ENCODE measurements around the gene STMN3.

DNA sequence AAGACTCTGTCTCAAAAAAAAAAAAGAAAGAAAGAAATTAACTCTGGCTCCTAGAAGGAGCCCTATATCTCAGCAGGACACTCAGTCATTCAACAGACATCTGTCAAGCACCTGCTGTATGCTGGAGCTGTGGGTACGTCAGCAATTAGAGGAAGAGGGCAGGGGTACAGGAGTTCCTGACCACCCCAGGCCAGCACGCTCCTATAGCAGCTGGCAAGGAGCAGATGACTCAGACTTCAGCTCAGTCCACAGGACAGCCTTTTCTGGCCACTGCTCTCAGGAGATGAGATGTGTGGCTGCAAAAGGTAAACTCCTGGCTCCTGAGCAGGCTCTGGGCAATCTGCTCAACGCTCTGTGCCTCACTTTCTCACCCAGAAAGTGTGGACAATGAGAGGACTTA, 3.2 kb upstream of the STMN3 start:
- no peak for TF ChIP-seq POLR2A (IDR thresholded peaks at IDR 0.05; ENCODE audit: low read depth, low read length)
- TF ChIP-seq RAD21 (IDR thresholded peaks at IDR 0.05; ENCODE audit: insufficient read depth, low read depth, low read length) = no peak
- no peak for TF ChIP-seq HDAC2 (IDR thresholded peaks at IDR 0.05)
- TF ChIP-seq, protein P1, sequence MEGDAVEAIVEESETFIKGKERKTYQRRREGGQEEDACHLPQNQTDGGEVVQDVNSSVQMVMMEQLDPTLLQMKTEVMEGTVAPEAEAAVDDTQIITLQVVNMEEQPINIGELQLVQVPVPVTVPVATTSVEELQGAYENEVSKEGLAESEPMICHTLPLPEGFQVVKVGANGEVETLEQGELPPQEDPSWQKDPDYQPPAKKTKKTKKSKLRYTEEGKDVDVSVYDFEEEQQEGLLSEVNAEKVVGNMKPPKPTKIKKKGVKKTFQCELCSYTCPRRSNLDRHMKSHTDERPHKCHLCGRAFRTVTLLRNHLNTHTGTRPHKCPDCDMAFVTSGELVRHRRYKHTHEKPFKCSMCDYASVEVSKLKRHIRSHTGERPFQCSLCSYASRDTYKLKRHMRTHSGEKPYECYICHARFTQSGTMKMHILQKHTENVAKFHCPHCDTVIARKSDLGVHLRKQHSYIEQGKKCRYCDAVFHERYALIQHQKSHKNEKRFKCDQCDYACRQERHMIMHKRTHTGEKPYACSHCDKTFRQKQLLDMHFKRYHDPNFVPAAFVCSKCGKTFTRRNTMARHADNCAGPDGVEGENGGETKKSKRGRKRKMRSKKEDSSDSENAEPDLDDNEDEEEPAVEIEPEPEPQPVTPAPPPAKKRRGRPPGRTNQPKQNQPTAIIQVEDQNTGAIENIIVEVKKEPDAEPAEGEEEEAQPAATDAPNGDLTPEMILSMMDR (IDR thresholded peaks at IDR 0.05 in 2 of 3, conservative IDR thresholded peaks at IDR 0.05 in 1 of 3; ENCODE audit: control insufficient read depth in 2 of 3, extremely low read depth in 1 of 3, insufficient read depth in 1 of 3, low read depth in 3 of 3, low read length in 3 of 3) = no peak
- TF ChIP-seq ZNF207 (IDR thresholded peaks at IDR 0.05; ENCODE audit: borderline replicate concordance) = no peak
- no peak for TF ChIP-seq CREB1 (IDR thresholded peaks at IDR 0.05; ENCODE audit: low read depth)
- TF ChIP-seq ZNF217 (IDR thresholded peaks at IDR 0.05) = no peak
- TF ChIP-seq EZH2 (IDR thresholded peaks at IDR 0.05; ENCODE audit: borderline replicate concordance, control insufficient read depth, low read depth, low read length) = no peak
